GM19238 (cell line): ENCODE measurements around the gene NUS1.
"Not testable (repeated sequence)": the region's sequence is repeated elsewhere in the genome, so short reads cannot be mapped to it uniquely, and the experiment has no call there.

Source experiments
- DNase-seq: peaks from one replicate; pipeline ENCODE4 v3.0.0; 2011; ENCODE audit warnings: low spot score; ENCODE audit not compliant: insufficient read length

The NUS1 gene

GRCh38 chr6:117711369-117711768 lies 36.1 kb downstream of the NUS1 start:
- no peak for DNase-seq

- no peak for DNase-seq
Measured at GRCh38 chr6:117718895-117719294, 43.6 kb downstream of the NUS1 start.

GRCh38 chr6:117721520-117721919 lies 46.3 kb downstream of the NUS1 start:
- not testable (repeated sequence) for DNase-seq

GRCh38 chr6:117728626-117729025 lies 53.4 kb downstream of the NUS1 start:
- no peak for DNase-seq

- no peak for DNase-seq
Measured at GRCh38 chr6:117729613-117730012, 54.3 kb downstream of the NUS1 start.

GRCh38 chr6:117733341-117733740 lies 58.1 kb downstream of the NUS1 start:
- no peak for DNase-seq

GRCh38 chr6:117739869-117740268 lies 64.6 kb downstream of the NUS1 start:
- no peak for DNase-seq

GRCh38 chr6:117740605-117741004 lies 65.3 kb downstream of the NUS1 start:
- DNase-seq, result no peak

- DNase-seq, result not testable (repeated sequence)
Measured at GRCh38 chr6:117750675-117751074, 75.4 kb downstream of the NUS1 start.
